ENCODE results near the gene EBPL.
"Not testable (repeated sequence)": the region's sequence is repeated elsewhere in the genome, so short reads cannot be mapped to it uniquely, and the experiment has no call there.

Gene EBPL

GRCh38 chr13:49615836-49616675 is 75.2 kb downstream of the EBPL start:
- no peak overlapping the region for H3K9ac ChIP-seq (ENCODE audit: insufficient read length, low read depth)
- TF ChIP-seq YY1 (IDR thresholded peaks at IDR 0.05; ENCODE audit: insufficient read depth, insufficient read length): no peak
- H3K4me1 ChIP-seq (ENCODE audit: insufficient read depth, insufficient read length): no peaks in the 10 kb centered on the region
- no peak overlapping the region for H3K4me3 ChIP-seq (ENCODE audit: insufficient read length, low read depth)
- DNase-seq (ENCODE audit: low read depth, low spot score): no peak
- no peaks in the 10 kb centered on the region for H3K27me3 ChIP-seq (ENCODE audit: insufficient read depth, insufficient read length)
- H3K9me3 ChIP-seq (ENCODE audit: insufficient read depth, low read length): no peaks in the 10 kb centered on the region
- H3K36me3 ChIP-seq (ENCODE audit: insufficient read depth, insufficient read length, low read length): no peaks in the 10 kb centered on the region

DNA sequence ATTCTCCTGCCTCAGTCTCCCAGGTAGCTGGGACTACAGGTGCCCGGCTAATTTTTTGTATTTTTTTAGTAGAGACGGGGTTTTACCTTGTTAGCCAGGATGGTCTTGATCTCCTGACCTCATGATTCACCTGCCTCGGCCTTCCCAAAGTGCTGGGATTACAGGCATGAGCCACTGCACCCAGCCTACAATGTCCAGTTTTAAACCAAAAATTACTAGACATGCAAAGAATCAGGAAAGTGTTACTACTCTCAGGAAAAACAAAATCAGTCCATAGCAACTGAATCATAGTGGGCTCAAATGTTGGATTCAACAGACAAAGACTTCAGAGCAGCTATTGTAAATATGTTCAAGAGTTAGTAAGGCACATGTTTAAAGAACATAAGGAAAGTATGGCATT is 79.2 kb downstream of the EBPL start:
- not testable (repeated sequence) for H3K4me1 ChIP-seq (ENCODE audit: insufficient read depth, insufficient read length); H3K27me3 ChIP-seq (ENCODE audit: insufficient read depth, insufficient read length); H3K9ac ChIP-seq (ENCODE audit: insufficient read length, low read depth); DNase-seq (ENCODE audit: low read depth, low spot score); H3K4me3 ChIP-seq (ENCODE audit: insufficient read length, low read depth); H3K36me3 ChIP-seq (ENCODE audit: insufficient read depth, insufficient read length, low read length); H3K9me3 ChIP-seq (ENCODE audit: insufficient read depth, low read length)

All from NT2/D1 (cell line).